ENCODE results near the gene IL34.

The IL34 gene

DNA sequence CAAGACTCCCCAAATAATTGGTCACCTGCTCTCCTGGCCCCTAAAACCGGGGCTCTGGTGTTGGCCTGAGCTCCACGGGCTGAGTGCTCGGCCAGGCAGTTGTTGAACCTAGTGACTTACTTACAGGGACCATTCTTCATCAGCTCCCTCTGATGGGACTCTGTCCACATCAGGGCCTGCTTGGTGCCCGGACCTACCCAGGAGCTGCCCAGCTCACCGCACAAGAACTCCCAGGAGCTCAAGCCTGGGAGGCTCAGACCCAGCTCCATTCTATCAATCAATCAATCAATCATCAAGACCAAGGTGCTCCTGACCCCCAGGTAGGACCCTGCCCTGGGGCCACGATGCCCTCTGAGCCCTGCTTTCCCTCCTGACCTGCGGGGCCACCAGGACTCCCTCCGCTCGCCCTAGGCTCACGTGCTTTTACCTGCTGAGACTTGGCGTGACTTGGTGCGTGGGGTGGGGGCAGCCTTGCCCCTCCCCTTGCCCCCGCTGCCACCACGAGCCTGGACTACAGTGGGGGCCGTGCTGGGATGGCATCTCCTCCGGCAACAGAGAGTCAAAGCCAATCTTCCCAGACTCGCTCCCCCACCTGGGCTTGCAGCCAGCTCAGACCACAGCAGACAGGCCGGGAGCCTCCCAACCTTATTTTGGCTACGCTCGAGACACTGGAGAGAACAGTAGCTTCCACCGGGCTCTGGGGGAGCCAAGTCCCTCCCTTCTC, 15.7 kb downstream of the IL34 start:
- no peak for DNase-seq (ENCODE audit: low spot score)
- TF ChIP-seq, protein P1, sequence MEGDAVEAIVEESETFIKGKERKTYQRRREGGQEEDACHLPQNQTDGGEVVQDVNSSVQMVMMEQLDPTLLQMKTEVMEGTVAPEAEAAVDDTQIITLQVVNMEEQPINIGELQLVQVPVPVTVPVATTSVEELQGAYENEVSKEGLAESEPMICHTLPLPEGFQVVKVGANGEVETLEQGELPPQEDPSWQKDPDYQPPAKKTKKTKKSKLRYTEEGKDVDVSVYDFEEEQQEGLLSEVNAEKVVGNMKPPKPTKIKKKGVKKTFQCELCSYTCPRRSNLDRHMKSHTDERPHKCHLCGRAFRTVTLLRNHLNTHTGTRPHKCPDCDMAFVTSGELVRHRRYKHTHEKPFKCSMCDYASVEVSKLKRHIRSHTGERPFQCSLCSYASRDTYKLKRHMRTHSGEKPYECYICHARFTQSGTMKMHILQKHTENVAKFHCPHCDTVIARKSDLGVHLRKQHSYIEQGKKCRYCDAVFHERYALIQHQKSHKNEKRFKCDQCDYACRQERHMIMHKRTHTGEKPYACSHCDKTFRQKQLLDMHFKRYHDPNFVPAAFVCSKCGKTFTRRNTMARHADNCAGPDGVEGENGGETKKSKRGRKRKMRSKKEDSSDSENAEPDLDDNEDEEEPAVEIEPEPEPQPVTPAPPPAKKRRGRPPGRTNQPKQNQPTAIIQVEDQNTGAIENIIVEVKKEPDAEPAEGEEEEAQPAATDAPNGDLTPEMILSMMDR (IDR thresholded peaks at IDR 0.05; ENCODE audit: extremely low read depth, missing control alignments): no peak

DNA sequence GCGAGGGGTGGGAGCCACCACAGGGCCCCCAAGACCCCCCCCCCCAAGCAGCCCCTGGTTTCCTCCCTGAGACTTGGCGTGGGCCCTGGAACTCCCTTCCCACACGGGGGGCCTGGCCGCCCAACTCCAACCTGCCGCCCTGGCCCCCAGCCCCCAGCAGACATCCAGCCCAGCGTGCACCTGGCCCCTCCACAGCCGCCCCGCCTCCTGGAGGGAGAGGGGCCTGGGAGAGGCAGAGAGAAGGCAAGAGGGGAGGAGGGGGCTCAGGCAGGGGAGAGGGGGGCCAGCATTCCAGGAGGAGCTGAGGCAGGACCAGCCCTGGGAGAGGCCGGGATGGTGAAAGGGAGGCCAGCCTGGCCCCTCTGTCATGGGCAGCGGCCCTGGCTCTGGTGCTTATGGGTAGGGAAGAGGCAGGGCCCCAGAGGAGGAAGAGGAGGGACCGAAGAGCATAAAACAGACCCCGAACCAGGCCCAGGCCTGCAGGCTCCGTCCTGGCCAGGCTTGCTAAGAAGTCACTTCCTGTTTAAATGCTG, 16.7 kb downstream of the IL34 start:
- TF ChIP-seq, protein P1 (IDR thresholded peaks at IDR 0.05; ENCODE audit: extremely low read depth, missing control alignments): no peak
- DNase-seq (ENCODE audit: low spot score): no peak

DNA sequence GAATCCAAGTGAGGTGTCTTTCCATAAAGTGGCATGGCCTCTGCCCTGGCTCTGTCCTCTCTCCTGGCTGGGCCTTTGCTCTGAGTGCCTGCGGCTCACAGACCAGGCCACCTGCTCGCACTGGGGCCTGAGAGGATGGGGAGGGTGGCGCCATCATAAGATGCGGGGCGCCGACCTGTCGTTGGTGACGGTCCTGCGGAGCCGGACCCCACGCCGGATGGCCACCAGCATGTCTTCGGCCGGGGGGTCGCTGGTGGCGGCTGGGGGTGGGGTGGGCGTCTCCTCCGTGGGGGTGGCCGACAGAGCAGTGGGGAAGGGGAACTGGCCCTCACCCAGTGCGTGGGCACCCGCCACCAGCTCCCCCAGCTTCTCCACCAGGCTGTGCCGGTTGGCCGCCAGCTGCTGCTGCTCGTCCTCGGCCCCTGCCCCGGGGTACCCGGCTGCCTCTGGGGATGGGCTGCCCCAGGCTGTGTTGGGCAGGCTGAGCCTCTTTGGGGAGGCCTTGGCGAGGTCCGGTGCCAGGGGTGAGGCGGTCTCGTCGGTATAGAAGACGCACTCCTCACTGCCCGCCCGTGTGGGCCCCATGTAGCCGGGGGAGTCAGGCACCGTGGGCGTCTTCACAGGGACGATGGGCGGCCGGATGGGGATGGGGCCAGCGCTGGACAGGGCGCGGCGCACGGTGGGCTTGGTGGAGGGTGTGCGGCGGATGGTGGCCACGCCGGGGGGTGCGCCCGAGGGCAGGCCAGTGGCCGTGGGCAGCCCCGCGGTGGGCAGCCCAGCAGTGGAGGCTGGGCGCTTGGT, 17.4 kb downstream of the IL34 start:
- TF ChIP-seq, protein P1 (IDR thresholded peaks at IDR 0.05; ENCODE audit: extremely low read depth, missing control alignments): no peak
- DNase-seq (ENCODE audit: low spot score): peak; percentile 39

DNA sequence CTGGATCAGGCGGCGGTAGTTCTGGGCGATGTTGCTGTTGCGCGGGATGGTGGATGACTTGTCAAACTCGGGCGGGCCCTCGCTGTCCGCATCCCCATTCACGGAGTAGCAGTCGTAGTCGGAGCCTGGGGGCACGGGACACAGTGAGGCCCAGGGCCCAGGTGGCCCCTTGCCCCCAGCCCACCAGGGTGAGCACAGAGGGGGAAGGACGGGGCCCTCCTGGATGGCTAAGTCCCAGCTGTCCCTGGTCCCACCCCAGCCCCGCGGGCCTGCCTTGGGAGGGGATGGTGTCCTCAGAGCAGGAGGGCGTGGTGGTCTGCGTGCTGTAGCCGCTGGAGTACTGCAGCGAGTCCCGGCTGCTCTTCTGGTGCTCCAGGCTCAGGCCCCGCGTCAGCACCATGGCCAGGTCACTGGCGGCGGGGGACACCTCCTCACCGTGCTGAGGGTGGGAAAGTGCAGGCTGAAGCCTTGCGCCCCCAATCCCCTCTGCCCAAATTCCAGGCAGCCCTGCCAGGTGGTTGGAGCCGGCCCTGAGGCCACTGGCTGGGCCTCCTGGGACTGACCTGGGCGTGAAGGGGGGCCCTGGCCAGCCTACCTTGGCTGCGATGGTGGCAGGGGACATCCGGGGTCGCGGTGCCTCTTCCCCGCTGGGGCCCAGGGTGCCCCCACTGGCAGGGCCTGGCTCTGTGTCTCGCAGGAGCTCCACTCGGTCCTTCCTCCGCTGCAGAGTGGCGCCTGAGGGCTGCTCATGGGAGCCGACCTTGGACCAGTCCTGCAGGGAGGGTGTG, 18.2 kb downstream of the IL34 start:
- no peak for DNase-seq (ENCODE audit: low spot score)
- TF ChIP-seq, protein P1 (IDR thresholded peaks at IDR 0.05; ENCODE audit: extremely low read depth, missing control alignments): no peak

DNA sequence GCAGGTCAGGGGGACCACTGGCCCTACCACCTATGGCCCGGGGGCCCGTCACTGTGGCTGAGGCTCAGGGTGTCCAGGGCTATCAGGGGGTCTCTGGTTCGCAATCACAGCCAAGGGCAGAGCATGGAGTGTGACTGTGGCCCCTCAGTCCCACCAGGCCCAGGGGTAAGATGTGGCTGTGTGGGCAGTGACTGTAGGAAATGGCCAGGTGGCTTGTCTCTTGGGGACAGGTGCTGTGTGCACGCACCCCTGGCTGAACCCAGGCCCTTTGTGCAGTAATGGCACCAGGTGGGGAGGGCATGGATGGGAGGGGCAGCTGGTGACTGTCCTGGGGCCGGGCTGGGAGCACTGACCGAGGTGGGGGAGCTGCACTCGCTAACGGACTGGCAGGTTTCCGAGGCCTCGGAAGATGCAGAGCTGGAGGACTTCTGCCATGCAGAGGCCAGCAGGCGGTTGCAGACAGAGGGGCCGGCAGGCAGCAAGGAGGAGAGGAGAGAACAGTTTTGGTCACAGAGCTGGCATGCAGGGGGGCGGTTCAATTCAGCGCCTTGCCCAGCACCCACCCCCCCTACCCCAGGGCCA, 18.8 kb downstream of the IL34 start:
- TF ChIP-seq, protein P1 (IDR thresholded peaks at IDR 0.05; ENCODE audit: extremely low read depth, missing control alignments): no peak

DNA sequence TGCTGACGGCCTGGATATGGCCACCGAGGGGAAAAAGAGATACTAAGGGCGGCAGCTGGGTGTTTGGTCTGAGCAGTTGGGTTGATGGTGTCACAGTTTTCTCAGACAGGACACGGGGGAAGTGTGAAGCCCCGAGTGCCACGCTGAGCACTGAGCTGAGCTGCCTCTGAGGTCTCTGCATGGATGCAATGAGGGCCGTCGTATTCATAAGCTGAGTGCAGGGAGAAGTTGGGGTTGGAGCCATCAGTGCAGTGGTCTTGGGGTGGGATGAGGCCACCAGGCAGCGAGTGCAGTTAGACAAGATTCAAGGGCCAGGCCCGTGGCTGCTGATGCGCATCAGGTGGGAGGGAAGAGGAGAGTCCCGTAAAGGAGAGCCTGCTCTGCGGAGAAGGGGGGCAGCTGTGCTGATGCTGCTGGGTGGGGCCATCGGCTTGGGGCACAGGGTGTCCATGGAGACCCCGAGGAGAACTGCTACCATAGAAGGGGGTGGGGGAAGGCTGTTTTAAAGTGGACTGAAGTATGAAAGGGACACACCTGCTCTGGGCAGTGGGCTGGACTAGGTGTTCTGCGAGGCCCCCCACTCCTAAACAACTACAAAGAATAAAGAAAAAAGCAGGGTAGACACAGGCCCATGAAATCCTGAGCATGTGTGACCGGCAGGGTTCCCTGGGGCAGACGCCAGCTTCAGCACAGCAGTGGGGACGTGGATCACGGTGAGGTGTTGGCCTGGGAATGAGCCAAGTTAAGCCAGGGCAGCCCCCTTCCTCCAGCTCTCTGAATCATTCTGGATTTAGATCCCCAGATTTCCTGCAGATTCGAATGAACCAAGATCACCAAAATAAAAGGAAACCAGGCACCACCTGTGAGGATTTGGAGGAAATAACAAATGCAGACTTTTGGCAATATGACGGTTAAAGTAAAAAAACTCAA, 19.7 kb downstream of the IL34 start:
- TF ChIP-seq, protein P1 (IDR thresholded peaks at IDR 0.05; ENCODE audit: extremely low read depth, missing control alignments): no peak
- DNase-seq (ENCODE audit: low spot score): no peak

More for the DNA sequence above, 18.8 kb downstream of the IL34 start:
- no peak for DNase-seq (ENCODE audit: low spot score)

Data from GM20000 (cell line).